ENCODE results near the gene SPAG8.

Gene SPAG8

DNA sequence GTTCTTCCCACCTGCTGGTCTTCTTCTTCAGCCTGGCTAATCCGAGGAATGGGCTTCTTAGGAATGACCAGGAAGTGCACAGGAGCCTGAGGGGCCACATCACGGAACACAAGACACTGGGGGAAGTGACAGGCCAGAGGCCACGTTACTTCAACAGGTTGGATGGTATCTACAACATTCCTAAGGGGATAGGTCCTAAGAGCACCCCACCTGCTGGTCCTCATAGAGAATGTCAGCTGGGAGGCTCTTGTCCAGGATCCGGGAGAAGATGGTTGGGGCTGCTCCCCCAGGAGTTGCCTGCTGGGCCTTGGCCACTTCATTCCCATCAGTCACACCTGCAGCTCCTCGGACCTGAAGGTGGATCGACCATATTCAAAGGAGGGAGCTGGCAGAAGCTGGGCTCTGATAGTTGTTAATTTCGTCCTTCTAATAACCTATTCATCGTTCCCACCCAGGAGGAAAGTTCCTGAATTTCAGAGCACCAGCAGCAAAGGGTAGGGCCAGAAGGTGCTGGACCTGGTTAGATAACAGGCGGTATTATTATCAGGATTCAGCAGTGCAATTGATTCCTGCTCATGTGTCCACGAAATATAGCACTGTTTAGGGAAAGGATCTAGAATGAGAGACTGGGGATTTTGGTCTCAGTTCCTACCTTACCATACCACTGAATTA, 1.5 kb upstream of the SPAG8 start:
- DNase-seq (ENCODE audit: low read depth, low spot score), result no peak
- H3K27ac ChIP-seq, result peak overlapping the region; percentile 82

DNA sequence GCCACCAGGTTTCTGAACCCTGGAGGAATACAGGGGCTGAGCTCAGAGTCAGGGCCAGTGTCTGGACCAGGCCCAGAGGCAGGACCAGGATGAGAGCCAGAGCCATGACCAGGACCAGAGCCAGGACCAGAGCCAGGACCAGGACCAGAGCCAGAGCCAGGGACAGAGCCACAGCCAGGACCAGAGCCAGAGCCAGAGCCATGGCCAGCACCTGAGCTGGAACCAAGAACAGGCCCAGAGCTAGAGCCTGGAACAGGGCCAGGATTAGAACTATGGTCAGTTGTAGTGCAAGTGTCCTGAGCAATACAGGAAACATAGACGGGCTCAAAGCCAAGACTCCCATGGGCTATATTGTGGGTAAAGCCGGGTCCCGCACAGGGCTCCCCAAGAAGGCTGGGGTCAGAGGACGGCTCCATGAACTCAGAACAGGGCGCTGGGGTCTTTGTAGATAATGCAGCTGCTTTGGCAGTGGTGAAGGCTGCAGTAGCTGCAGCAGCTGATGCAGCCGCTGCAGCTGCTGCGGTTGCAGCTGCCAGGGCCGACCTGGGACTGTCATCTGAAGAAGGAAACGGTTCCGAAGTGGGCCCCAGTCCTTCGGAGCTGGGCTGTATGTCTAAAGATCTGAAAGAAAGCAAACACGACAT, 559 bp downstream of the SPAG8 start:
- no peak for DNase-seq (ENCODE audit: low read depth, low spot score)
- no peak overlapping the region for H3K27ac ChIP-seq

DNA sequence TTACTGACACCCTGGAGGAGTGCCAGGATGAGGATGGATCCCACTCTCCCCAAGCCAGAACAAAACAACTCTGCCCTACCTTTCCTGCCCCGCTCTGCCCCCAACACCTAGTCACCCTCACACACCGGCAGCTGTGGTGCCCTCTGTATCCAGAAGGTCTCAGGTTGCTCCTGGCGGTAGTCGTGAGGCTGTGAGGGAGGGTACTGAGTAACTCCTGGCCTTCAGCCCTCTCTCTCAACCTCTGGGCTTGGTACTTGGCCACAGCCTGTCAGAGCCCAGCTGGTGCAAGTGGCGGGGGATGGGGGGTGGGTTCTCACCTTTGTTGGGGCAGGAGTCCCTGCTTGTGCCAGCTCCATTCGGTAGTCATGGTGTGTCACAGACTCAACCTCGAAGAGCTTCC, 1.9 kb downstream of the SPAG8 start:
- no peak for DNase-seq (ENCODE audit: low read depth, low spot score)
- no peak overlapping the region for H3K27ac ChIP-seq

DNA sequence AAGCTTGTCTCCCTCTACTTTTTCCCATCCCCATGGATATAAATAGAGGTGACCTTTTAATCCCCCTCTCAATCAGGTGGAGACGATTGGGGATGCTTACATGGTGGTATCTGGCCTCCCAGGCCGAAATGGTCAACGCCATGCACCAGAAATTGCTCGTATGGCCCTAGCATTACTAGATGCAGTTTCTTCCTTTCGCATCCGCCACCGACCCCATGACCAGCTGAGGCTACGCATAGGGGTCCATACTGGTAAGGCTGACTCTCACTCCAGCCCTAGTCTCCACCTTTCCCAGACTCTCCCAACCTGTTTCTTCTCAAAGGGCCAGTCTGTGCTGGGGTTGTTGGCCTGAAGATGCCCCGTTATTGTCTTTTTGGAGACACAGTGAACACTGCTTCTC, 3.6 kb downstream of the SPAG8 start:
- no peak overlapping the region for H3K27ac ChIP-seq
- DNase-seq (ENCODE audit: low read depth, low spot score), result no peak

DNA sequence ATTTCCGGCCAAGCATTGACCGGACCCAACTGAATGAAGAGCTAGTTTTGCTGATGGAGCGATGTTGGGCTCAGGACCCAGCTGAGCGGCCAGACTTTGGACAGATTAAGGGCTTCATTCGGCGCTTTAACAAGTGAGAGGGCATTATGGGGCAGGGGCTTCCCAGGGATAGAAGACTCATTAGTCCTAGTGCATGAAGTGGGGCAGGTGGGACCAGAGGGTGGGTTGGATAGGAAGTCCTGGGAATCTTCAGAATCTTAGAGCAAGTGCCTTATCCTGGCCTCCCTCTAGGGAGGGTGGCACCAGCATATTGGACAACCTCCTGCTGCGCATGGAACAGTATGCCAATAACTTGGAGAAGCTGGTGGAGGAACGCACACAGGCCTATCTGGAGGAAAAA, 6.0 kb downstream of the SPAG8 start:
- no peak overlapping the region for H3K27ac ChIP-seq
- no peak for DNase-seq (ENCODE audit: low read depth, low spot score)

DNA sequence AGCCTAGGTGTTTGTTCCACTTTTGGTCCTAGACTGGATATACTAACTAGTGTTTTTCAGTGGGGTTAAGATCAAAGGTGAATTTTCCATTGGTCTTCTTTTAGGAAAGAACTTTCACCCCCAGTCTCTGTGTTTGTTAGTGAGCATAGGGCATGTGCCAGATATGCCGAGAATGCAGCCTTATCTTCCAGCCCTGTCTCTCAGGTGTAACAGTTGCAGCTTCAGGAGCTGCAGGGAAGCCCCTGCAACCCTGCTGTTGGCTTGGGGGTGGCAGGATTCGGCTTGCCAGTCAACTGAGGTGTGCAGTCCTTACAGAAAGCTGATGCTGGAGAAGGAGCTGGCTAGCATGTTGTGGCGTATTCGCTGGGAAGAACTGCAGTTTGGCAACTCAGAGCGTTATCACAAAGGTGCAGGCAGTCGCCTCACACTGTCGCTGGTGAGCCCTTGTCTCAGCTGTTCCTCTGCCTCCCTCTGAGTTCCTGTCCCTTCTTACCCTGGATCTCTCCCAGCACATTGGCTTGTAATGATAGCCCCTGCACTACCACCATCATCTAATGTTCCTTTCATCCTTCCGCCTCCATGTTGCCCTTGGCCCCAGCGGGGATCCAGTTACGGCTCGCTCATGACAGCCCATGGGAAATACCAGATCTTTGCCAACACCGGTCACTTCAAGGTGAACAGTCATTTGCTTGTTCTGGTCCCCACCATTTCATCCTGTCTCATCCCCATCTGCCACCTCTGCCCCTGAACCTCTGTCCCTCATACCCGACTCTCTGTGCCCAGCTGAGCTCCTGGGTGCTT, 10.5 kb downstream of the SPAG8 start:
- no peak for DNase-seq (ENCODE audit: low read depth, low spot score)
- H3K27ac ChIP-seq, result no peak overlapping the region

DNA sequence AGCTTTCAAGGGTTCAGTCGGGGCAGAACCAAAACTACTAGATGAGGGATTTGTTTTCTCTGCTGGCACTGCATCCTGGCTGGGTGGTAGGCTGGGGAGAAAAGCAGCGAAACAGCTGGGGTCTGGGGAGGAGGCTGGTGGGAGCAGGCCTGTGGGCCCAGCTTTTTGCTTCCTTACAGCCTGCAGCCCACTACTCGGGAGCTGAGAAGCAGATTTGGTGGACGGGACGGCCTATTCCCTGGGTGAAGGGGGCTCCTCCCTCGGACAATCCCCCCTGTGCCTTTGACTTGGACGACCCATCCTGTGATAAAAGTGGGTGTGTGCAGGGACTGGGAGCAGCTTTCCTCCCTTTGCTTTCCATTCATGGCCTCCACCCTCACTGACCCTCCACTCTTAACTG, 11.5 kb downstream of the SPAG8 start:
- H3K27ac ChIP-seq, result no peak overlapping the region
- no peak for DNase-seq (ENCODE audit: low read depth, low spot score)

DNA sequence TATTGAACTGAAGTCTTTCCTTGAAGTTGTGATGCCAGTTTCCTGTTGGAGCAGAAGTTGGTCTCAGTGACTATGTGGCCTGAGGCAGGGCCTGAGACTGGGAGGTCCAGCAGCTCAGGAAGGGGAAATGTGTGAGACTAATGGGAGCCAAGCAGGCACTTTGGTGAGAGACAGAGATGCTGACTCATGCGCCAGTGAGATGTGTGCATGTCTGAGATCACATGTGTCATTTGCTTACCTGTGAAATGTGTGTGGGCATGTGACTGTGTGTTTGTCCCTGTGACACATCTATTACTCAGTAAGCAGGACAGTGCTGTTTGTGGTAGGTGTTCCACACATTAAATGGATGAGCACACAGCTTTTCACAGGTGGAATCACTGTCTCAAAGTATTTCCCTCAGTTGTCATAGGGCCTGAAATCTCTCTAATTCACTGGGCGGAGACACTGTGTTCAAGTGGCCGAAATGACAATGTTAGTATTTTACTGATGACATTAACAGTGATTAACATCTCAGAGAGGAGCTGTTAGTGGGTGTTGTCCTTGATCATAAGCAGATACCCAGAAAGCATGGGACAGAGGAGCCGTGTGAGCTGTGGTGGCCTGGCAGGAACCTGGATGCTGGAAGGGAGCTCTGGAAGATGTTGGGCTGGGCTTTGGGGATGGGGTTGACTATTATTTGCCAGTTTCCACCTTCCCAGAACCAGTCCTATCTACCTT, 13.2 kb downstream of the SPAG8 start:
- peak; percentile 98 for DNase-seq (ENCODE audit: low read depth, low spot score)
- peak overlapping the region; percentile 68 for H3K27ac ChIP-seq

DNA sequence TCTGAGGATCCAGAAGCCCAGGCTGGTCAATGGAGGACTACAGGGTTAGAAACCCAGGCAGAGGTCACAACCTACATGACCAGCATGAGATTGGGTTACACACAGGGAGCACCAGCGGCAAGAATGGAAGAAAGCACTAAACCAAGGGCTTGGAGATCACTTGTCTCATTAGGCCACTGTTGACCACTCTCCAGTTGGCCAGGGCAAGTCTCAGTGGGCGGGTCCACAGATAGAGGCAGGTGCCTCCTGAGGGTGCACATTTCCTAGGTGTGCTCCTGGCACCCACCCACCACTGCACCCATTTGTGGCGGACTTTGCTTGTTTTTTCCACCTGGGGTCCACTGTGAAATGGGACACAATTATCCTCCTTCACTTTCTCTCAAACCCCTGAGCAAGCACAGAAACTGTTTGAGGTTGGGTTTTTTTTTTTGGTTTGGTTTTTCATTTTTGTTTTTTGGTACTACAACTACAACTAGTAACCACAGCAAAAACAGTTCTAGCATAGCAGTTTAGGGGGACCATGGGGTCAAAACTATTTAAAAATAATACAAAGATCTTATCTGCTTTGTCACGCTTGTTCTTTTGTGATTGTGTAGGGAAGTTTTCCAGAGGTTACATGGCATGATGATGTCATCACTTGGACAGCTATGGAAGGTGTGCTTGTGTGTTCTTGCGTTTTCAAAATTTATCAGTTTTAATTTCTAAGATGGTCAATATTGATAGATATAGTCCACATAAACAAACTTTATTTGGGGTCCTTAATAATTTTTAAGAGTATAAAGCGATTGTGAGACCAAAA, 14.6 kb downstream of the SPAG8 start:
- no peak for DNase-seq (ENCODE audit: low read depth, low spot score)
- peak overlapping the region; percentile 68 for H3K27ac ChIP-seq

DNA sequence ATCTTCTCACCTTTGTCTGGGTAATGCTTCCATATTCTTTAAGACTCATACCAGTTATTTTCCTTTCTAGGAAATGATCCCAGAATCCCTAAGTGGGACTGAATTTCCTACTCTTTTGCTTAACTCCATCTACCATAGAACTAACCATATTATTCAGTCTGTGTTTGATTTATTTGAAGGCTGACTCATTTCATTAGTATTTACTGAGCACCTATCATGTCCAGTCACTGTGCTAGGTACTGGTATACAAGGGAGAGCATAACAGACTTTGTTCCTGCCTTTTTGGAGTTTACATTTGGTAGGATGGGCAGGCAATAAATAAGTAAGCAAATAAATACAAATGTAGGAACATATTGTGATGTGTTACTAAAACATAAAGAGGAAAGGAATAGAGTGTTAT, 16.4 kb downstream of the SPAG8 start:
- H3K27ac ChIP-seq, result peak overlapping the region; percentile 68
- no peak for DNase-seq (ENCODE audit: low read depth, low spot score)

DNA sequence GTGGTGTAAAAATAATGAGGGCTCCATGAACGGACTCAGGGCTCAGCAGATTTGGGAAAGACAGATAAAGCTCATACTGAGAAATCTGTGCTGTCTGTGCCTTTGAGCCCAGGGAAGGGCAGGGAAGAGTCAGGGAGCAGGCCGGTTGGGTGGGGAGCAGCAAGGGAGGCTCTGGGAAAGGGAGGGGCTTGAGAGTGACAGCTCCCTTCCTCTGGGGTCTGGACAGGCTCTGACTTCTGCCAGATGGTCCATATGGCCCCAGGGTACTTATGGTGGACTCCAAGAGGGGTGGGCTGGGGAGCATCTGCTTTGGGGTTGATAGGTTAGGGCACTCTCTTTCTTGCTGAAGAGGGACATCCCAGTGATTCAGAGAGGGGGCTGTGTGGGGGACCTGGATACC, 18.6 kb downstream of the SPAG8 start:
- no peak overlapping the region for H3K27ac ChIP-seq
- no peak for DNase-seq (ENCODE audit: low read depth, low spot score)

DNA sequence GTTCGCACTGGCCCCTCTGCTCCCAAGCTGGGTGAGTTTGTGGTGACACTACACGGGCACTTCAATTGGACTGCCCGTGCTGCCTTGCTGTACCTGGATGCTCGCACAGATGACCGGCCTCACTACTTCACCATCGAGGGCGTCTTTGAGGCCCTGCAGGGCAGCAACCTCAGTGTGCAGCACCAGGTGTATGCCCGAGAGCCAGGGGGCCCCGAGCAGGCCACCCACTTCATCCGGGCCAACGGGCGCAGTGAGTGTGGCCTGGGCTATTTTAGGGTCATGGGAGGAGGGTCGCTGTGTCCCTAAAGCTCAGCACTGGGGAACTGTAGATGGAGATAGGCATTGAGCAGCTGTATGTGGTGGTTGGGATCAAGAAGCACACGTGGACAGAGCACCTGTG, 19.2 kb downstream of the SPAG8 start:
- H3K27ac ChIP-seq, result no peak overlapping the region
- DNase-seq (ENCODE audit: low read depth, low spot score), result no peak

DNA sequence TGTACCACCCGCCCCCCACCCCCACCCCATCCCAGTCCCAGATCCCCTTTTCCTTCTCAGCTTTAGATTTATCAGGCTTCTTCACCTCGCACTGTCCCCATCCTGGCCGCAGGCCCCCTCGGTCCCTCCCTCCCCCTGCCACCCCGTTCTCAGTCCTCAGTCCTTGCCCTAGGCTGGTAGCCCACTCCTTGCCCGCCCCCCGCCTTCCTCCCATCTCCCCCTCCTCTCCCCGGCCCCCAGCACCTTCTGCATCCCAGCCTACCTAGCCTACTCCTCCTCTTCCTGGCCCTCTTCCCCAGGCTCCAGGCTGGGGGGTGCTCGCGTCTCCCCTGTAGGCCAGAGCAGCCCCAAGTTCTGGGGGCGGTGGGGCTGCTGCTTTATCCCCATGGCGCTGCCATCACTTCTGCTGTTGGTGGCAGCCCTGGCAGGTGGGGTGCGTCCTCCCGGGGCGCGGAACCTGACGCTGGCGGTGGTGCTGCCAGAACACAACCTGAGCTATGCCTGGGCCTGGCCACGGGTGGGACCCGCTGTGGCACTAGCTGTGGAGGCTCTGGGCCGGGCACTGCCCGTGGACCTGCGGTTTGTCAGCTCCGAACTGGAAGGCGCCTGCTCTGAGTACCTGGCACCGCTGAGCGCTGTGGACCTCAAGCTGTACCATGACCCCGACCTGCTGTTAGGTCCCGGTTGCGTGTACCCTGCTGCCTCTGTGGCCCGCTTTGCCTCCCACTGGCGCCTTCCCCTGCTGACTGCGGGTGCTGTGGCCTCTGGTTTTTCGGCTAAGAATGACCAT, 19.8 kb downstream of the SPAG8 start:
- H3K27ac ChIP-seq, result no peak overlapping the region
- DNase-seq (ENCODE audit: low read depth, low spot score), result no peak

DNA sequence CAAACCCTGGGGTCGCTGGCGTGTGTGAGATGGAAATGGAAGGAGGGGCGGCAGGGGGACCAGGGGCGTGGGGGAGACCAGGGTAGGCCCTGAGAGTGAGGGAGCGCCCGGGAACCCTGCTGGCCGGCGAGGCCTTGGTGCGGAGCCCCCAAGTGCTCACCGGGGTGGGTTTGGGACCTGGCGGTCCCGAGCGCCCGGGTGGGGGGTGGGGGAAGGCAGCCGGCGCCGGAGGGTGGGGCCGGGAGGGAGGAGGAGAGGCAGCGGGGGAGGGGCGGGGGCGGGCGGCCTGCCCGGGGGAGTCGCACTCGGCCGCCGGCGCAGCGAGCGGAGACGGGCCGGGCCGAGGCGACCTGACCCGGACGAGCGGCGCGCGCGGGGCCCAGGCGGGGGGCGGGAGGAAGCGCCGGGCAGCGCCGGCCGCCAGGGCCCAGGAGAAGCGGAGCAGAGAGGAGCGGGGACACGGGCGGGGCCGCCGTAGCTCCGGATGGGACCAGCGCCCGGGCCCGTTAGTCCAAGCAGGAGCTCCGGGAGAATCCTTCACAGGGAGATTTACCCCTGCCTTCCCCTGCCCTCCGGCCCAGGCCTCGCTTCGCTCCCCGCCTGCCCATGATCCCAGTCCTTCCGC, 20.7 kb downstream of the SPAG8 start, which contains the start of gene NPR2:
Gene NPR2 (plus strand): TSS at position 295 of the 625 bp plus-strand sequence. CDS start 818 bp downstream, outside the sequence.
- no peak within 1 kb of the TSS for H3K27ac ChIP-seq
- no peak for DNase-seq (ENCODE audit: low read depth, low spot score)

DNA sequence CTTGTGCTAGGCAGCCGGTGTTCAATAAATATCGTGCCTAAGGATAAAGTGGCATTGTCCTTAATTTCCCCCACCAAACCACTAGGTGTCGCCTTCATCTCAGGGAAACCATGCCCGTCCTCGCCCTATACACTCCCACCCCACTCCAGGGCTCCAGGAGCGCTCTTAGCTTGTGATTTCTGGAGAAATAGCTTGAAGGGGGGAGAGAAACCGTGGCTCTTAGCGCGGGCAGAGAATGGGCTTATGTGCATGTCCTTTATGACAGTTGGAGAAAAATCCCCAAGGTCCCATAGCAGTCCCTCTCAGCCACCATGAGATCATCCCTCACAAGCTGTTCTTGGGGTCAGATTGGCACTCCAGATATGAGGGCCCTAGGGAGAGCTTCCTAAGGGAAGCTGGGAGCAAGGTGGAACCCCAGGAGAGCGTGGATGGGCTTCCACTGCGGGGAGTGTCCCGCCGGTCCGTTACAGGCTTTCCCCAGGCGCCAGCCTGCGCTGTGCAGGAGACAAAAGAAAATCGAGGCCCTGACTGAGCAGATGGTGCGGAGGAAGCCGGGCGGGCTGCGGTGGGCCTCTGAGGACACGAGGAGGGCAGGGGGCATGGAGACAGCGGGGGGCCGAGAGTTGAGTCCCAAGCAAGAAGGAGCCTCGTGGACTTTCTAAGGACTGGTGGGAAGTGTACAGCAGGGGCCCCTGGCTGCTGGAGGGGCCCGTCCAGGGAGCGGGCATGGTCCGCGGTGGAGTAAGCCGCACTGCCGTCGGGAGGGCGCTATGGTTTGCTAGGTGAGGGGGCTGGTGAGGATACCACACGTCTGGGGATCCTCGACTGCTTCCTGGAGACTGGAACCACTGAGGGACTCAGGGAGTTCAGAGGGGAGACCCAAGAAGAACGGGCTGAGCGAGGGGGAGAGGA, 21.4 kb downstream of the SPAG8 start:
- H3K27ac ChIP-seq, result no peak overlapping the region
- DNase-seq (ENCODE audit: low read depth, low spot score), result peak; percentile 20

DNA sequence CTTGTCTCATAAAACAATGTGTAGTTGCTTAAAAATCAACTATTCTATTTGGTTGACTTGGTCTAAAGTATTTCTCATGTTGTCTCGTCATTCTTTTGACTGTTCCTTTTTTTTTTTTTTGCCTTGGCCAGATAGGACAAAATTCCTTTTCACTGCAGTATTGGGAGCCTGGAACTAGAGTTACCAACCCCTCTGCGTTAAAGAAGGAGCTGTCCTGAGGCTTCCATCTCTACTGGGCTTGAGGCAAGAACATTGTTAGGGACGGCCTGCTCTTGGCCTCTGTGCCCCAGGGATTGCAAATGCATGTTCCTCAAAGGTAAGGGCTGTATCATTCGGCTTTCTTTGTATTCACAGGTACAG, 22.1 kb downstream of the SPAG8 start:
- no peak overlapping the region for H3K27ac ChIP-seq
- DNase-seq (ENCODE audit: low read depth, low spot score), result no peak

DNA sequence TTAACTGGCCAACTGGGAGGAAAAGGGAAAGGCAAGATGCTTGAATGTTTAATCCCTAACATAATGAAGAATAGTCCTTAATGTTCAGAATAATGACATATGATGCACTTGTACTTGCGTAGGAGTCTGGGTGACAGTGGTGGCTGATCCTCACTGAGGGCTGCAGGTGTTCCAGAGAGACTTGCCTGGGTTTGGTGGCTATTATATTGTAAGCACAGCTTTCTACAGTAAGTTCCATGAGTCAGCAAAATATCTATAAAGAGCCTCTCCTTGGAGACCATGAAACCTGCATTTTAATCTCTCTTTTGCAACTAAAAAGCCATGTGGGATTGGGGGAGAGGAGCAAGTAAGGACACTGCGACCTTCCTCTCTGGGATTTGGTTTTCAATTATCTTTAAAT, 22.5 kb downstream of the SPAG8 start:
- no peak overlapping the region for H3K27ac ChIP-seq
- no peak for DNase-seq (ENCODE audit: low read depth, low spot score)

DNA sequence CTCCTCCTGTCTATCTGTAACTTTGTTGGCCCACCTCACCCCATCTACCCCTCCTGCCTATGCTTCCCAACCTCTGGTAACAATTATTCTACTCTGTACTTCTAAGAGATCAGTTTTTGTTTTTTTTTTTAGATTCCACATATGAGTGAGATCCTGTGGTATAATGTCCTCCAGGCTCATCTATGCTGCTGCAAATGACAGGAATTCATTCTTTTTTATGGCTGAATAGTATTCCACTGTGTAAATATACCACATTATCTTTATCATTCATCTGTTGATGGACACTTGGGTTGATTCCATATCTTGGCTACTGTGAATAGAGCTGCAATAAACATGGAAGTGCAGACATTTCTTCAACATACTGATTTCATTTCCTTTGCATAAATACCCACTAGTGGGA, 28.6 kb downstream of the SPAG8 start:
- no peak overlapping the region for H3K27ac ChIP-seq
- no peak for DNase-seq (ENCODE audit: low read depth, low spot score)

All from epithelial cell of prostate (primary cell).